Measurements from ENCODE around the gene LRIT1.
A peak's percentile ranks its signal among the peaks of the same experiment; 100 is the strongest.

The LRIT1 gene

GRCh38 chr10:84237199-84238051 is 3.9 kb downstream of the LRIT1 start:
- DNase-seq (ENCODE audit: low spot score in 2 of 2), result no peak
- no peaks in the 10 kb centered on the region for H3K36me3 ChIP-seq (replicated peaks)
- no peak overlapping the region for H3K4me3 ChIP-seq
- H3K27me3 ChIP-seq (ENCODE audit: low read depth), result no peaks in the 10 kb centered on the region
- H3K9me3 ChIP-seq, result no peaks in the 10 kb centered on the region
- in situ Hi-C loops (cut with MboI; ENCODE audit: low sequenced_read_pairs), result no loop called here
- no peaks in the 10 kb centered on the region for H3K4me1 ChIP-seq

- in situ Hi-C loops (cut with MboI; ENCODE audit: low sequenced_read_pairs), result no loop called here
- no peaks in the 10 kb centered on the region for H3K9me3 ChIP-seq
- H3K27me3 ChIP-seq (ENCODE audit: low read depth), result no peaks in the 10 kb centered on the region
Observed at GRCh38 chr10:84236807-84237198, 4.5 kb downstream of the LRIT1 start.

GRCh38 chr10:84235096-84235495 is 6.2 kb downstream of the LRIT1 start:
- DNase-seq (ENCODE audit: low spot score in 2 of 2), result no peak
- Histone ChIP-seq H3K4me1 (no peaks in the 10 kb centered on the region), H3K4me3 (no peak overlapping the region), H3K36me3 (replicated peaks) (no peaks in the 10 kb centered on the region), H3K9me3 (no peaks in the 10 kb centered on the region), H3K27me3 (ENCODE audit: low read depth) (no peaks in the 10 kb centered on the region)
- in situ Hi-C loops (cut with MboI; ENCODE audit: low sequenced_read_pairs), result no loop called here

More at GRCh38 chr10:84236807-84237198, 4.5 kb downstream of the LRIT1 start:
- Histone ChIP-seq H3K4me1 (no peaks in the 10 kb centered on the region), H3K36me3 (replicated peaks) (no peaks in the 10 kb centered on the region), H3K4me3 (no peak overlapping the region)
- no peak for DNase-seq (ENCODE audit: low spot score in 2 of 2)

GRCh38 chr10:84234479-84234878 is 6.9 kb downstream of the LRIT1 start:
- no peak overlapping the region for H3K4me3 ChIP-seq
- DNase-seq (ENCODE audit: low spot score in 2 of 2), result no peak
- in situ Hi-C loops (cut with MboI; ENCODE audit: low sequenced_read_pairs), result no loop called here
- H3K36me3 ChIP-seq (replicated peaks), result no peaks in the 10 kb centered on the region
- H3K9me3 ChIP-seq, result no peaks in the 10 kb centered on the region
- no peaks in the 10 kb centered on the region for H3K4me1 ChIP-seq
- H3K27me3 ChIP-seq (ENCODE audit: low read depth), result no peaks in the 10 kb centered on the region

- DNase-seq (ENCODE audit: low spot score in 2 of 2), result no peak
- Histone ChIP-seq H3K4me1 (no peaks in the 10 kb centered on the region), H3K27me3 (ENCODE audit: low read depth) (no peaks in the 10 kb centered on the region), H3K4me3 (no peak overlapping the region), H3K36me3 (replicated peaks) (no peaks in the 10 kb centered on the region), H3K9me3 (no peaks in the 10 kb centered on the region)
- in situ Hi-C loops (cut with MboI; ENCODE audit: low sequenced_read_pairs), result no loop called here
Observed at GRCh38 chr10:84233940-84234339, 7.4 kb downstream of the LRIT1 start.

GRCh38 chr10:84232376-84232775 is 9.0 kb downstream of the LRIT1 start:
- no peak for DNase-seq (ENCODE audit: low spot score in 2 of 2)
- Histone ChIP-seq H3K9me3 (no peaks in the 10 kb centered on the region), H3K27me3 (ENCODE audit: low read depth) (no peaks in the 10 kb centered on the region), H3K4me1 (no peaks in the 10 kb centered on the region), H3K36me3 (replicated peaks) (no peaks in the 10 kb centered on the region), H3K4me3 (no peak overlapping the region)
- in situ Hi-C loops (cut with MboI; ENCODE audit: low sequenced_read_pairs), result no loop called here

- H3K36me3 ChIP-seq (replicated peaks), result no peaks in the 10 kb centered on the region
- in situ Hi-C loops (cut with MboI; ENCODE audit: low sequenced_read_pairs), result no loop called here
- no peak for DNase-seq (ENCODE audit: low spot score in 2 of 2)
- H3K4me1 ChIP-seq, result no peaks in the 10 kb centered on the region
- H3K4me3 ChIP-seq, result no peak overlapping the region
- H3K27me3 ChIP-seq (ENCODE audit: low read depth), result no peaks in the 10 kb centered on the region
- no peaks in the 10 kb centered on the region for H3K9me3 ChIP-seq
Observed at GRCh38 chr10:84230359-84230758, 11.0 kb downstream of the LRIT1 start.

GRCh38 chr10:84227810-84228209 is 13.5 kb downstream of the LRIT1 start:
- DNase-seq (ENCODE audit: low spot score in 2 of 2), result no peak
- Histone ChIP-seq H3K4me3 (no peak overlapping the region), H3K4me1 (no peaks in the 10 kb centered on the region), H3K27me3 (ENCODE audit: low read depth) (no peaks in the 10 kb centered on the region), H3K36me3 (replicated peaks) (no peaks in the 10 kb centered on the region), H3K9me3 (no peaks in the 10 kb centered on the region)
- in situ Hi-C loops (cut with MboI; ENCODE audit: low sequenced_read_pairs), result no loop called here

GRCh38 chr10:84226616-84227015 is 14.7 kb downstream of the LRIT1 start:
- no peaks in the 10 kb centered on the region for H3K9me3 ChIP-seq
- H3K36me3 ChIP-seq (replicated peaks), result no peaks in the 10 kb centered on the region
- DNase-seq (ENCODE audit: low spot score in 2 of 2), result no peak
- H3K27me3 ChIP-seq (ENCODE audit: low read depth), result no peaks in the 10 kb centered on the region
- H3K4me3 ChIP-seq, result no peak overlapping the region
- in situ Hi-C loops (cut with MboI; ENCODE audit: low sequenced_read_pairs), result no loop called here
- no peaks in the 10 kb centered on the region for H3K4me1 ChIP-seq

- H3K4me3 ChIP-seq, result no peak within 1 kb of the TSS
- in situ Hi-C loops (cut with MboI; ENCODE audit: low sequenced_read_pairs), result no loop called here
- H3K27me3 ChIP-seq (ENCODE audit: low read depth), result no peaks in the 10 kb centered on the region
- no peaks in the 10 kb centered on the region for H3K36me3 ChIP-seq (replicated peaks)
- H3K9me3 ChIP-seq, result no peaks in the 10 kb centered on the region
- H3K4me1 ChIP-seq, result no peaks in the 10 kb centered on the region
- no peak for DNase-seq (ENCODE audit: low spot score in 2 of 2)
Observed at GRCh38 chr10:84225427-84226173, 15.7 kb downstream of the LRIT1 start, which contains the start of gene LRIT2. Gene LRIT2 (minus strand): TSS chr10:84225544. CDS start chr10:84225520, 24 bp downstream.

- Histone ChIP-seq H3K27me3 (ENCODE audit: low read depth) (no peaks in the 10 kb centered on the region), H3K4me1 (no peaks in the 10 kb centered on the region), H3K9me3 (no peaks in the 10 kb centered on the region), H3K4me3 (no peak overlapping the region), H3K36me3 (replicated peaks) (no peaks in the 10 kb centered on the region)
- in situ Hi-C loops (cut with MboI; ENCODE audit: low sequenced_read_pairs), result no loop called here
- DNase-seq (ENCODE audit: low spot score in 2 of 2), result peak in 1 of 2 experiments; percentile 53
Observed at GRCh38 chr10:84224411-84225028, 16.8 kb downstream of the LRIT1 start.

- Histone ChIP-seq H3K4me3 (no peak overlapping the region), H3K4me1 (no peaks in the 10 kb centered on the region), H3K36me3 (replicated peaks) (no peaks in the 10 kb centered on the region), H3K9me3 (no peaks in the 10 kb centered on the region), H3K27me3 (ENCODE audit: low read depth) (no peaks in the 10 kb centered on the region)
- in situ Hi-C loops (cut with MboI; ENCODE audit: low sequenced_read_pairs), result no loop called here
- no peak for DNase-seq (ENCODE audit: low spot score in 2 of 2)
Observed at GRCh38 chr10:84221916-84222315, 19.4 kb downstream of the LRIT1 start.

- in situ Hi-C loops (cut with MboI; ENCODE audit: low sequenced_read_pairs), result no loop called here
- Histone ChIP-seq H3K4me1 (no peaks in the 10 kb centered on the region), H3K36me3 (replicated peaks) (no peaks in the 10 kb centered on the region)
Observed at GRCh38 chr10:84217746-84218145, 23.6 kb downstream of the LRIT1 start.

GRCh38 chr10:84216834-84217233 is 24.5 kb downstream of the LRIT1 start:
- in situ Hi-C loops (cut with MboI; ENCODE audit: low sequenced_read_pairs), result no loop called here
- Histone ChIP-seq H3K36me3 (replicated peaks) (no peaks in the 10 kb centered on the region), H3K9me3 (no peaks in the 10 kb centered on the region), H3K4me1 (no peaks in the 10 kb centered on the region), H3K27me3 (ENCODE audit: low read depth) (no peaks in the 10 kb centered on the region), H3K4me3 (no peak overlapping the region)
- no peak for DNase-seq (ENCODE audit: low spot score in 2 of 2)

More at GRCh38 chr10:84217746-84218145, 23.6 kb downstream of the LRIT1 start:
- Histone ChIP-seq H3K9me3 (no peaks in the 10 kb centered on the region), H3K4me3 (no peak overlapping the region), H3K27me3 (ENCODE audit: low read depth) (no peaks in the 10 kb centered on the region)
- DNase-seq (ENCODE audit: low spot score in 2 of 2), result no peak
